ENCODE data around the gene POLA2. TPM values are rescaled to one million over a fixed set of nuclear protein-coding genes. Genes with fewer than 3 reads are reported as not detected.
A peak's percentile ranks its signal among the peaks of the same experiment; 100 is the strongest.

POLA2 gene
- total and polyA plus RNA-seq, 4 donors: 3.0 to 9.2 (median 3.8) TPM

GRCh38 chr11:65274735-65275682 is 13.2 kb downstream of the POLA2 start:
- Histone ChIP-seq H3K27ac (ENCODE audit: low read depth in 1 of 2, low read length in 2 of 2) (no peak overlapping the region), H3K36me3 (ENCODE audit: control insufficient read depth in 1 of 2, insufficient read depth in 2 of 2, low read length in 1 of 2) (peaks cover 0 to 4% of the 10 kb centered on the region in 2 donors), H3K9me3 (ENCODE audit: control insufficient read depth, low read length) (no peaks in the 10 kb centered on the region), H3K4me3 (ENCODE audit: low read length in 2 of 2) (no peak overlapping the region), H3K4me1 (ENCODE audit: control insufficient read depth in 1 of 2, insufficient read depth in 2 of 2, low read length in 2 of 2) (no peaks in the 10 kb centered on the region), H3K27me3 (ENCODE audit: control insufficient read depth in 1 of 2, insufficient read depth in 2 of 2, low read length in 1 of 2) (no peaks in the 10 kb centered on the region)
- 31 to 41% methylated on average over 6 of the region's 6 CpGs for WGBS, 2 donors
- ATAC-seq (ENCODE audit: low FRiP score) (peak; percentile 93), DNase-seq (peak in 1 of 2 donors; percentile 76)
- intact Hi-C loops (cut with DNase I): loop anchor here (1.0 to 2.0 kb wide), 2 partner anchors 40 kb away; partner anchors contain the start of gene CDC42EP2 (in 1 of the 2)

GRCh38 chr11:65275906-65276305 is 14.1 kb downstream of the POLA2 start:
- Histone ChIP-seq H3K27ac (ENCODE audit: low read depth in 1 of 2, low read length in 2 of 2) (no peak overlapping the region), H3K9me3 (ENCODE audit: control insufficient read depth, low read length) (no peaks in the 10 kb centered on the region), H3K4me1 (ENCODE audit: control insufficient read depth in 1 of 2, insufficient read depth in 2 of 2, low read length in 2 of 2) (no peaks in the 10 kb centered on the region), H3K4me3 (ENCODE audit: low read length in 2 of 2) (no peak overlapping the region), H3K36me3 (ENCODE audit: control insufficient read depth in 1 of 2, insufficient read depth in 2 of 2, low read length in 1 of 2) (no peaks in the 10 kb centered on the region), H3K27me3 (ENCODE audit: control insufficient read depth in 1 of 2, insufficient read depth in 2 of 2, low read length in 1 of 2) (no peaks in the 10 kb centered on the region)
- ATAC-seq (ENCODE audit: low FRiP score) (no peak), DNase-seq (no peak)
- 84 to 87% methylated on average over 4 of the region's 4 CpGs for WGBS, 2 donors
- intact Hi-C loops (cut with DNase I): loop anchor here (1.0 to 2.0 kb wide), 2 partner anchors 39 kb away; partner anchors contain the start of gene CDC42EP2 (in 1 of the 2)

GRCh38 chr11:65277631-65278277 is 16.0 kb downstream of the POLA2 start:
- H3K27me3 ChIP-seq (ENCODE audit: control insufficient read depth in 1 of 2, insufficient read depth in 2 of 2, low read length in 1 of 2): no peaks in the 10 kb centered on the region
- intact Hi-C loops (cut with DNase I): no loop called here
- no peak overlapping the region for H3K4me3 ChIP-seq (ENCODE audit: low read length in 2 of 2)
- H3K9me3 ChIP-seq (ENCODE audit: control insufficient read depth, low read length): no peaks in the 10 kb centered on the region
- peaks cover 0 to 4% of the 10 kb centered on the region in 2 donors for H3K36me3 ChIP-seq (ENCODE audit: control insufficient read depth in 1 of 2, insufficient read depth in 2 of 2, low read length in 1 of 2)
- H3K27ac ChIP-seq (ENCODE audit: low read depth in 1 of 2, low read length in 2 of 2): no peak overlapping the region
- DNase-seq: no peak
- no peaks in the 10 kb centered on the region for H3K4me1 ChIP-seq (ENCODE audit: control insufficient read depth in 1 of 2, insufficient read depth in 2 of 2, low read length in 2 of 2)
- ATAC-seq (ENCODE audit: low FRiP score): no peak
- 90 to 93% methylated on average over 5 of the region's 5 CpGs for WGBS, 2 donors

- Histone ChIP-seq H3K4me1 (ENCODE audit: control insufficient read depth in 1 of 2, insufficient read depth in 2 of 2, low read length in 2 of 2) (no peaks in the 10 kb centered on the region), H3K4me3 (ENCODE audit: low read length in 2 of 2) (no peak overlapping the region), H3K9me3 (ENCODE audit: control insufficient read depth, low read length) (no peaks in the 10 kb centered on the region), H3K27me3 (ENCODE audit: control insufficient read depth in 1 of 2, insufficient read depth in 2 of 2, low read length in 1 of 2) (no peaks in the 10 kb centered on the region), H3K27ac (ENCODE audit: low read depth in 1 of 2, low read length in 2 of 2) (no peak overlapping the region), H3K36me3 (ENCODE audit: control insufficient read depth in 1 of 2, insufficient read depth in 2 of 2, low read length in 1 of 2) (peaks cover 0 to 4% of the 10 kb centered on the region in 2 donors)
- no peak for ATAC-seq (ENCODE audit: low FRiP score)
- no peak for DNase-seq
- 43 to 49% methylated on average over 2 of the region's 2 CpGs for WGBS, 2 donors
- intact Hi-C loops (cut with DNase I): no loop called here
These were observed 16.6 kb downstream of the POLA2 start for GRCh38 chr11:65278356-65278755.

GRCh38 chr11:65279279-65279678 is 17.5 kb downstream of the POLA2 start:
- ATAC-seq (ENCODE audit: low FRiP score) (no peak), DNase-seq (no peak)
- H3K27ac ChIP-seq (ENCODE audit: low read depth in 1 of 2, low read length in 2 of 2): peak overlapping the region in 1 of 2 donors; percentile 31
- intact Hi-C loops (cut with DNase I): no loop called here
- no peaks in the 10 kb centered on the region for H3K27me3 ChIP-seq (ENCODE audit: control insufficient read depth in 1 of 2, insufficient read depth in 2 of 2, low read length in 1 of 2)
- H3K36me3 ChIP-seq (ENCODE audit: control insufficient read depth in 1 of 2, insufficient read depth in 2 of 2, low read length in 1 of 2): peaks cover 0 to 4% of the 10 kb centered on the region in 2 donors
- no peaks in the 10 kb centered on the region for H3K4me1 ChIP-seq (ENCODE audit: control insufficient read depth in 1 of 2, insufficient read depth in 2 of 2, low read length in 2 of 2)
- WGBS, 2 donors: 63 to 65% methylated on average over 4 of the region's 4 CpGs
- H3K4me3 ChIP-seq (ENCODE audit: low read length in 2 of 2): no peak overlapping the region
- H3K9me3 ChIP-seq (ENCODE audit: control insufficient read depth, low read length): no peaks in the 10 kb centered on the region

GRCh38 chr11:65279741-65280440 is 18.1 kb downstream of the POLA2 start:
- intact Hi-C loops (cut with DNase I): no loop called here

GRCh38 chr11:65280646-65281045 is 18.9 kb downstream of the POLA2 start:
- intact Hi-C loops (cut with DNase I): no loop called here
- Histone ChIP-seq H3K9me3 (ENCODE audit: control insufficient read depth, low read length) (no peaks in the 10 kb centered on the region), H3K27ac (ENCODE audit: low read depth in 1 of 2, low read length in 2 of 2) (no peak overlapping the region), H3K4me3 (ENCODE audit: low read length in 2 of 2) (no peak overlapping the region), H3K27me3 (ENCODE audit: control insufficient read depth in 1 of 2, insufficient read depth in 2 of 2, low read length in 1 of 2) (no peaks in the 10 kb centered on the region), H3K4me1 (ENCODE audit: control insufficient read depth in 1 of 2, insufficient read depth in 2 of 2, low read length in 2 of 2) (no peaks in the 10 kb centered on the region), H3K36me3 (ENCODE audit: control insufficient read depth in 1 of 2, insufficient read depth in 2 of 2, low read length in 1 of 2) (peaks cover 0 to 4% of the 10 kb centered on the region in 2 donors)
- WGBS, 2 donors: 95 to 96% methylated on average over 4 of the region's 4 CpGs
- DNase-seq (no peak), ATAC-seq (ENCODE audit: low FRiP score) (no peak)

More at GRCh38 chr11:65279741-65280440, 18.1 kb downstream of the POLA2 start:
- DNase-seq (peak in 1 of 2 donors; percentile 62), ATAC-seq (ENCODE audit: low FRiP score) (no peak)
- no peaks in the 10 kb centered on the region for H3K4me1 ChIP-seq (ENCODE audit: control insufficient read depth in 1 of 2, insufficient read depth in 2 of 2, low read length in 2 of 2)
- peaks cover 0 to 4% of the 10 kb centered on the region in 2 donors for H3K36me3 ChIP-seq (ENCODE audit: control insufficient read depth in 1 of 2, insufficient read depth in 2 of 2, low read length in 1 of 2)
- no peaks in the 10 kb centered on the region for H3K9me3 ChIP-seq (ENCODE audit: control insufficient read depth, low read length)
- H3K27ac ChIP-seq (ENCODE audit: low read depth in 1 of 2, low read length in 2 of 2): no peak overlapping the region
- no peaks in the 10 kb centered on the region for H3K27me3 ChIP-seq (ENCODE audit: control insufficient read depth in 1 of 2, insufficient read depth in 2 of 2, low read length in 1 of 2)
- no peak overlapping the region for H3K4me3 ChIP-seq (ENCODE audit: low read length in 2 of 2)
- 1 to 3% methylated on average over 5 of the region's 5 CpGs for WGBS, 2 donors

GRCh38 chr11:65286686-65287085 is 24.9 kb downstream of the POLA2 start:
- 77 to 84% methylated on average over 4 of the region's 4 CpGs for WGBS, 2 donors
- peaks cover 0 to 4% of the 10 kb centered on the region in 2 donors for H3K36me3 ChIP-seq (ENCODE audit: control insufficient read depth in 1 of 2, insufficient read depth in 2 of 2, low read length in 1 of 2)

More at GRCh38 chr11:65286686-65287085, 24.9 kb downstream of the POLA2 start:
- Histone ChIP-seq H3K27me3 (ENCODE audit: control insufficient read depth in 1 of 2, insufficient read depth in 2 of 2, low read length in 1 of 2) (no peaks in the 10 kb centered on the region), H3K9me3 (ENCODE audit: control insufficient read depth, low read length) (no peaks in the 10 kb centered on the region), H3K27ac (ENCODE audit: low read depth in 1 of 2, low read length in 2 of 2) (no peak overlapping the region), H3K4me1 (ENCODE audit: control insufficient read depth in 1 of 2, insufficient read depth in 2 of 2, low read length in 2 of 2) (no peaks in the 10 kb centered on the region), H3K4me3 (ENCODE audit: low read length in 2 of 2) (no peak overlapping the region)
- ATAC-seq (ENCODE audit: low FRiP score): no peak
- no peak for DNase-seq
- intact Hi-C loops (cut with DNase I): no loop called here

Measured in aorta (tissue), 5 donors.